K562 (cell line): ENCODE results near the gene RSPRY1. TPM values are rescaled to one million over a fixed set of nuclear protein-coding genes. Genes with fewer than 3 reads are reported as not detected.

Experiments
- CCNT2 ChIP-seq: IDR thresholded peaks from 2 replicates; pipeline ENCODE4 v1.6.1; 2011; ENCODE audit warnings: borderline replicate concordance, low read depth, mild to moderate bottlenecking, moderate library complexity, mixed read lengths, low read length; ENCODE audit not compliant: insufficient read length; ENCODE audit errors: extremely low read depth
- EHMT2 ChIP-seq: fragments of 450-650 bp; IDR thresholded peaks from 2 replicates; pipeline ENCODE4 v1.6.1; 2018; ENCODE audit warnings: antibody characterized with exemption
- ERF ChIP-seq: fragments of 450-650 bp; formaldehyde crosslinking; IDR thresholded peaks from 2 replicates; pipeline ENCODE4 v1.4.0; 2020; ENCODE audit warnings: mild to moderate bottlenecking, mixed read lengths
- MAFG ChIP-seq: fragments of 450-650 bp; conservative IDR thresholded peaks from 2 replicates; pipeline ENCODE4 v1.6.1; 2016; ENCODE audit warnings: missing genetic modification characterization, missing compliant biosample characterization
- MXI1 ChIP-seq: IDR thresholded peaks from 2 replicates; pipeline ENCODE4 v1.6.1; 2011; ENCODE audit warnings: low read depth, mild to moderate bottlenecking, improper control_type of control experiment, low read length
- POLR2G ChIP-seq: fragments of 200-400 bp; formaldehyde crosslinking; IDR thresholded peaks from 2 replicates; pipeline ENCODE4 v1.6.1; 2017; ENCODE audit warnings: low read depth, mild to moderate bottlenecking, antibody characterized with exemption, low read length, moderate library complexity
- SRSF3 ChIP-seq: fragments of 200-400 bp; formaldehyde crosslinking; IDR thresholded peaks from 2 replicates; pipeline ENCODE4 v1.6.1; 2016; ENCODE audit warnings: mild to moderate bottlenecking, low read length, moderate library complexity; ENCODE audit not compliant: insufficient read depth
- TAF15 ChIP-seq: fragments of 200-400 bp; formaldehyde crosslinking; IDR thresholded peaks from 2 replicates; pipeline ENCODE4 v1.6.1; 2017; ENCODE audit warnings: mild to moderate bottlenecking, low read depth, low read length, moderate library complexity
- ZNF224 ChIP-seq: sonication (generic); formaldehyde crosslinking; IDR thresholded peaks from 2 replicates; pipeline ENCODE4 v1.8.0; 2022; ENCODE audit warnings: mild to moderate bottlenecking, missing genetic modification reagents
- ZNF551 ChIP-seq: fragments of 250-450 bp; sonication (Bioruptor Pico); IDR thresholded peaks from 2 replicates; pipeline ENCODE4 v1.5.0; 2021; ENCODE audit warnings: mild to moderate bottlenecking, moderate library complexity
- ZNF586 ChIP-seq: fragments of 450-650 bp; formaldehyde crosslinking; conservative IDR thresholded peaks from 2 replicates; pipeline ENCODE4 v1.4.0; 2020; ENCODE audit warnings: mild to moderate bottlenecking, moderate library complexity
- ZNF780A ChIP-seq: fragments of 250-450 bp; sonication (Bioruptor Pico); IDR thresholded peaks from 2 replicates; pipeline ENCODE4 v1.5.0; 2021; ENCODE audit warnings: mild to moderate bottlenecking
- polyA plus RNA-seq, 8 experiments: library from polyadenylated mRNA; depleted of rRNA in 4 of 8; stranded (reverse) in 5 of 8; unstranded in 3 of 8; fragments of >200 nt; fragmentation: Nextera tagmentation in 2 of 8; fragmentation: Illumina TruSeq in 1 of 8; extraction: Ambion mirVana in 2 of 8; extraction: Trizol in 1 of 8; gene quantifications; 2 replicates each; pipeline versions ENCODE4 v1.2.1 to v1.2.3, GENCODE V29; 2011 to 2014; ENCODE audit warnings: inconsistent platforms in 1 of 8, missing spikeins in 1 of 8
- total RNA-seq, 7 experiments: library from RNA; depleted of rRNA in 6 of 7; stranded (reverse); fragments of >200 nt in 6 of 7; fragmentation: Illumina TruSeq in 2 of 7; extraction: Trizol in 2 of 7; gene quantifications; 2 replicates each; pipeline versions ENCODE4 v1.2.1 to v1.2.3, GENCODE V29; 2011 to 2021; ENCODE audit warnings: low replicate concordance in 1 of 7
- TF ChIP-seq, protein P1 (sequence below): IDR thresholded peaks from 2 replicates; pipeline ENCODE4 v1.6.1; 2011; ENCODE audit not compliant: insufficient read length; ENCODE audit errors: extremely low read depth
- TF ChIP-seq, protein P2 (sequence below): fragments of 450-650 bp; IDR thresholded peaks from 2 replicates; pipeline ENCODE4 v1.6.1; 2016
- TF ChIP-seq, protein P3 (sequence below): fragments of 450-650 bp; formaldehyde crosslinking; IDR thresholded peaks from 2 replicates; pipeline ENCODE4 v1.4.0; 2020; ENCODE audit warnings: mild to moderate bottlenecking
- TF ChIP-seq, protein P4 (sequence below): fragments of 200-800 bp; sonication (Bioruptor generic); IDR thresholded peaks from 2 replicates; pipeline ENCODE4 v1.6.1; 2016; ENCODE audit warnings: missing genetic modification characterization, missing compliant biosample characterization
- TF ChIP-seq, protein P5 (sequence below): fragments of 250-450 bp; sonication (Bioruptor Pico); IDR thresholded peaks from 2 replicates; pipeline ENCODE4 v1.8.0; 2022; ENCODE audit warnings: inconsistent platforms

RSPRY1 gene
- total and polyA plus RNA-seq, 9 of the 15 experiments (the other 6 are each of a cell fraction or from before 2014, with no cell fraction given) = 10.2 to 27.8 (median 20.8) TPM

DNA sequence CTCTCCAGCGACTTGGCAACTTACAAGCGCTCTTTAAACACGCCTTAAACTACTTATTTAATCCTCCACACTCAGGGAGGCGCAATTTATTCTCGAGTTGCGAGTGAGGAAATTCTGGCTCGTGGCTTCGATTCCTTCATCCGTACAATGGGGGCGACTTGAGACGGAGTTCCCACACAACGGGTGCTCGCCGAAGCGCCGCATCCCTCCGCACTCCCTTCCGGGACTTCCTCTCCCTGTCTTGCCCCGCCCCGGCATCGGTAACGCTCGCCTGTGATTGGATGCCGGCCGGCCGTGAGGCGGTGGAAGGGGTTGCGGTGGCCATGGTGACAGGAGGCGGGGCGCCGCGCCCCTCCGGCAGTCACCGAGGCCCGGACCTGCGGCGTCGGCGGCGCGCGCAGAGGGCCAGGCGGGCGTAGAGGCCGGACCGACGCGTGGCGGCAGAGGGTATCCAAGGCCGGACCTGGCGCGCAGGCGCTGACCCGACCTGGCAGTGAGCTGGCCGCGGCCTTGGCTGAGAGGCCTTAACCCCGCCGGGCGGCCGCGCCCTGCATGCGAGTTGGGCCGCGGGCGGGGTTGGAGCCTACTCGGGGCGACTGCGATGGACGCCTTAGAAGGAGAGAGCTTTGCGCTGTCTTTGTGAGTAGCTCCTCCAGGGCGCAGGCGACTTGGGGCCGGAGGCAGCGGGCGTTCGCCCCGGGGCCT lies 58.8 kb downstream of the RSPRY1 start, which contains the start of gene ARL2BP (continued):
- TF ChIP-seq, protein P1, sequence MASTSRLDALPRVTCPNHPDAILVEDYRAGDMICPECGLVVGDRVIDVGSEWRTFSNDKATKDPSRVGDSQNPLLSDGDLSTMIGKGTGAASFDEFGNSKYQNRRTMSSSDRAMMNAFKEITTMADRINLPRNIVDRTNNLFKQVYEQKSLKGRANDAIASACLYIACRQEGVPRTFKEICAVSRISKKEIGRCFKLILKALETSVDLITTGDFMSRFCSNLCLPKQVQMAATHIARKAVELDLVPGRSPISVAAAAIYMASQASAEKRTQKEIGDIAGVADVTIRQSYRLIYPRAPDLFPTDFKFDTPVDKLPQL = no peak
- no peak for TF ChIP-seq ERF
- peak; percentile 66; the same call in 1 of the 2 replicates for TF ChIP-seq MXI1
- peak; percentile 96 for TF ChIP-seq POLR2G
- no peak for TF ChIP-seq ZNF780A (CRISPR knock-in tag)
- TF ChIP-seq ZNF586 (CRISPR knock-in tag) = no peak
- TF ChIP-seq CCNT2 = peak; percentile 80
- no peak for TF ChIP-seq MAFG (tag)
- TF ChIP-seq, protein P2, sequence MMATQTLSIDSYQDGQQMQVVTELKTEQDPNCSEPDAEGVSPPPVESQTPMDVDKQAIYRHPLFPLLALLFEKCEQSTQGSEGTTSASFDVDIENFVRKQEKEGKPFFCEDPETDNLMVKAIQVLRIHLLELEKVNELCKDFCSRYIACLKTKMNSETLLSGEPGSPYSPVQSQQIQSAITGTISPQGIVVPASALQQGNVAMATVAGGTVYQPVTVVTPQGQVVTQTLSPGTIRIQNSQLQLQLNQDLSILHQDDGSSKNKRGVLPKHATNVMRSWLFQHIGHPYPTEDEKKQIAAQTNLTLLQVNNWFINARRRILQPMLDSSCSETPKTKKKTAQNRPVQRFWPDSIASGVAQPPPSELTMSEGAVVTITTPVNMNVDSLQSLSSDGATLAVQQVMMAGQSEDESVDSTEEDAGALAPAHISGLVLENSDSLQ = no peak; the same call in 1 of the 2 replicates
- TF ChIP-seq, protein P3, sequence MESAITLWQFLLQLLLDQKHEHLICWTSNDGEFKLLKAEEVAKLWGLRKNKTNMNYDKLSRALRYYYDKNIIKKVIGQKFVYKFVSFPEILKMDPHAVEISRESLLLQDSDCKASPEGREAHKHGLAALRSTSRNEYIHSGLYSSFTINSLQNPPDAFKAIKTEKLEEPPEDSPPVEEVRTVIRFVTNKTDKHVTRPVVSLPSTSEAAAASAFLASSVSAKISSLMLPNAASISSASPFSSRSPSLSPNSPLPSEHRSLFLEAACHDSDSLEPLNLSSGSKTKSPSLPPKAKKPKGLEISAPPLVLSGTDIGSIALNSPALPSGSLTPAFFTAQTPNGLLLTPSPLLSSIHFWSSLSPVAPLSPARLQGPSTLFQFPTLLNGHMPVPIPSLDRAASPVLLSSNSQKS (CRISPR knock-in tag) = no peak
- TF ChIP-seq, protein P4, sequence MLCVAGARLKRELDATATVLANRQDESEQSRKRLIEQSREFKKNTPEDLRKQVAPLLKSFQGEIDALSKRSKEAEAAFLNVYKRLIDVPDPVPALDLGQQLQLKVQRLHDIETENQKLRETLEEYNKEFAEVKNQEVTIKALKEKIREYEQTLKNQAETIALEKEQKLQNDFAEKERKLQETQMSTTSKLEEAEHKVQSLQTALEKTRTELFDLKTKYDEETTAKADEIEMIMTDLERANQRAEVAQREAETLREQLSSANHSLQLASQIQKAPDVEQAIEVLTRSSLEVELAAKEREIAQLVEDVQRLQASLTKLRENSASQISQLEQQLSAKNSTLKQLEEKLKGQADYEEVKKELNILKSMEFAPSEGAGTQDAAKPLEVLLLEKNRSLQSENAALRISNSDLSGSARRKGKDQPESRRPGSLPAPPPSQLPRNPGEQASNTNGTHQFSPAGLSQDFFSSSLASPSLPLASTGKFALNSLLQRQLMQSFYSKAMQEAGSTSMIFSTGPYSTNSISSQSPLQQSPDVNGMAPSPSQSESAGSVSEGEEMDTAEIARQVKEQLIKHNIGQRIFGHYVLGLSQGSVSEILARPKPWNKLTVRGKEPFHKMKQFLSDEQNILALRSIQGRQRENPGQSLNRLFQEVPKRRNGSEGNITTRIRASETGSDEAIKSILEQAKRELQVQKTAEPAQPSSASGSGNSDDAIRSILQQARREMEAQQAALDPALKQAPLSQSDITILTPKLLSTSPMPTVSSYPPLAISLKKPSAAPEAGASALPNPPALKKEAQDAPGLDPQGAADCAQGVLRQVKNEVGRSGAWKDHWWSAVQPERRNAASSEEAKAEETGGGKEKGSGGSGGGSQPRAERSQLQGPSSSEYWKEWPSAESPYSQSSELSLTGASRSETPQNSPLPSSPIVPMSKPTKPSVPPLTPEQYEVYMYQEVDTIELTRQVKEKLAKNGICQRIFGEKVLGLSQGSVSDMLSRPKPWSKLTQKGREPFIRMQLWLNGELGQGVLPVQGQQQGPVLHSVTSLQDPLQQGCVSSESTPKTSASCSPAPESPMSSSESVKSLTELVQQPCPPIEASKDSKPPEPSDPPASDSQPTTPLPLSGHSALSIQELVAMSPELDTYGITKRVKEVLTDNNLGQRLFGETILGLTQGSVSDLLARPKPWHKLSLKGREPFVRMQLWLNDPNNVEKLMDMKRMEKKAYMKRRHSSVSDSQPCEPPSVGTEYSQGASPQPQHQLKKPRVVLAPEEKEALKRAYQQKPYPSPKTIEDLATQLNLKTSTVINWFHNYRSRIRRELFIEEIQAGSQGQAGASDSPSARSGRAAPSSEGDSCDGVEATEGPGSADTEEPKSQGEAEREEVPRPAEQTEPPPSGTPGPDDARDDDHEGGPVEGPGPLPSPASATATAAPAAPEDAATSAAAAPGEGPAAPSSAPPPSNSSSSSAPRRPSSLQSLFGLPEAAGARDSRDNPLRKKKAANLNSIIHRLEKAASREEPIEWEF (CRISPR knock-in tag) = no peak
- no peak for TF ChIP-seq SRSF3
- TF ChIP-seq ZNF224 (CRISPR knock-in tag) = no peak
- TF ChIP-seq, protein P5, sequence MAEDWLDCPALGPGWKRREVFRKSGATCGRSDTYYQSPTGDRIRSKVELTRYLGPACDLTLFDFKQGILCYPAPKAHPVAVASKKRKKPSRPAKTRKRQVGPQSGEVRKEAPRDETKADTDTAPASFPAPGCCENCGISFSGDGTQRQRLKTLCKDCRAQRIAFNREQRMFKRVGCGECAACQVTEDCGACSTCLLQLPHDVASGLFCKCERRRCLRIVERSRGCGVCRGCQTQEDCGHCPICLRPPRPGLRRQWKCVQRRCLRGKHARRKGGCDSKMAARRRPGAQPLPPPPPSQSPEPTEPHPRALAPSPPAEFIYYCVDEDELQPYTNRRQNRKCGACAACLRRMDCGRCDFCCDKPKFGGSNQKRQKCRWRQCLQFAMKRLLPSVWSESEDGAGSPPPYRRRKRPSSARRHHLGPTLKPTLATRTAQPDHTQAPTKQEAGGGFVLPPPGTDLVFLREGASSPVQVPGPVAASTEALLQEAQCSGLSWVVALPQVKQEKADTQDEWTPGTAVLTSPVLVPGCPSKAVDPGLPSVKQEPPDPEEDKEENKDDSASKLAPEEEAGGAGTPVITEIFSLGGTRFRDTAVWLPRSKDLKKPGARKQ (CRISPR knock-in tag) = no peak
- no peak for TF ChIP-seq ZNF551 (CRISPR knock-in tag)
- no peak for TF ChIP-seq TAF15
- TF ChIP-seq EHMT2 = no peak
